ENCODE data around the gene ARL4A.

Gene ARL4A

DNA sequence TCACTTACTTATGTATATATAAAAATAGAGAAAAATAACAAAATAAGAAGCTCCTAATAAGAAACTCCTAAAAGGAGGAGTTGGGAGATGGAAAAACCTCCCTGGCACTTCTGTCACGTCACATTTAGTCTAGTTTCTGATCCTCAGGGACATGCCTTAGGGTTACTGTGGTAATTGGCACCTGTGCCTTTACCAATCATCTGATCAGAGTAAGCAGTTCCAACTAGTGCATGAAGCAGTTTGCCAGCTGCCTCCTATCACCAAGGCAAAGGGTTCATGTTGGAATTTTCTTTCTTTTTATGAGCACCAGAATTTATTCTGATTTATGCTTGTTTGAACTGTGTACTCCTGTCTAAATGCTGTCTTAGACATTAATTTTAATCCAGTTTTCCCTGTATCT lies 49.9 kb downstream of the ARL4A start:
- no peak for DNase-seq (ENCODE audit: insufficient read length, low spot score)
- peak; percentile 46 for FAIRE-seq
- TF ChIP-seq, protein P1, sequence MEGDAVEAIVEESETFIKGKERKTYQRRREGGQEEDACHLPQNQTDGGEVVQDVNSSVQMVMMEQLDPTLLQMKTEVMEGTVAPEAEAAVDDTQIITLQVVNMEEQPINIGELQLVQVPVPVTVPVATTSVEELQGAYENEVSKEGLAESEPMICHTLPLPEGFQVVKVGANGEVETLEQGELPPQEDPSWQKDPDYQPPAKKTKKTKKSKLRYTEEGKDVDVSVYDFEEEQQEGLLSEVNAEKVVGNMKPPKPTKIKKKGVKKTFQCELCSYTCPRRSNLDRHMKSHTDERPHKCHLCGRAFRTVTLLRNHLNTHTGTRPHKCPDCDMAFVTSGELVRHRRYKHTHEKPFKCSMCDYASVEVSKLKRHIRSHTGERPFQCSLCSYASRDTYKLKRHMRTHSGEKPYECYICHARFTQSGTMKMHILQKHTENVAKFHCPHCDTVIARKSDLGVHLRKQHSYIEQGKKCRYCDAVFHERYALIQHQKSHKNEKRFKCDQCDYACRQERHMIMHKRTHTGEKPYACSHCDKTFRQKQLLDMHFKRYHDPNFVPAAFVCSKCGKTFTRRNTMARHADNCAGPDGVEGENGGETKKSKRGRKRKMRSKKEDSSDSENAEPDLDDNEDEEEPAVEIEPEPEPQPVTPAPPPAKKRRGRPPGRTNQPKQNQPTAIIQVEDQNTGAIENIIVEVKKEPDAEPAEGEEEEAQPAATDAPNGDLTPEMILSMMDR (IDR thresholded peaks at IDR 0.05; ENCODE audit: insufficient read depth, missing control alignments): no peak

- DNase-seq (ENCODE audit: insufficient read length, low spot score): no peak
- FAIRE-seq: no peak
- TF ChIP-seq, protein P1 (IDR thresholded peaks at IDR 0.05; ENCODE audit: insufficient read depth, missing control alignments): no peak
Observed at GRCh38 chr7:12737836-12738235, 50.4 kb downstream of the ARL4A start.

DNA sequence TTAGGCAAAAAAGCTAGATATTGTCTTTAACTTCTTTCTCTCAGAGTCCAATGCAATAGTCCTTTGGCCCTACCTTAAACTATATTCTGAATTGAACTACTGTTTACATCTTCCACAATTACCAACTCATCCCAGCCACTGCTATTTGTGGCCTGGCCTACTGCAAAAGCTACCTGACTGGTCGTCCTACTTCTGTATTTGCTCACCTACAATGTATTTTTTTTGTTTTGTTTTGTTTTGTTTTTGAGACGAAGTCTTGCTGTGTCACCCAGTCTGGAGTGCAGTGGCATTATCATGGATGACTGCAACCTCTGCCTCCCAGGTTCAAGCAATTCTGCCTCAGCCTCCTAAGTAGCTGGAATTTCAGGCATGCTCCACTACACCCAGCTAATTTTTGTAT lies 51.2 kb downstream of the ARL4A start:
- TF ChIP-seq, protein P1 (IDR thresholded peaks at IDR 0.05; ENCODE audit: insufficient read depth, missing control alignments): no peak
- DNase-seq (ENCODE audit: insufficient read length, low spot score) (no peak), FAIRE-seq (no peak)
